ENCODE measurements around the gene ADAM21.
"Not testable (repeated sequence)": the region's sequence is repeated elsewhere in the genome, so short reads cannot be mapped to it uniquely, and the experiment has no call there.

ADAM21 gene

DNA sequence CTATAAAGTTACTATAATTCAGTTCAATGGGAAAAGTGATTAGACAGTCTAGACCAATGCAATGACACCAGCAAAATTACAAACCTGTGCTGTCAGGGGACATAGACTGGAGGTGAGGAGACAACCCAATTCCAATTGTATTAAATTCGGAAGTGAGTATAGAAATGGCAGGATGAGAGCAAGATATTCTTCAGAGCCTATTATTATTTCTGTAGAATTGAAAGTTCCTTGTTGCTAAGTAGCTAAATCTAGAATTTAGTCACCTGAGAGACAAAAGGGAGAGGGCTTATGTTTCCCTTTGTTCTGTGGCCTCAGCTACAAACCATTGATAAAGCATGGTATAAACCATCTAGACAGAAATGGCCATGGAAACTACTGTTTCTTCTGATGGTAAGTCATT, at the start of gene ADAM21:
TSS of gene ADAM21 (plus strand) at position 301 of the 400 bp plus-strand sequence. CDS start 5,326 bp downstream, outside the sequence.
- H3K4me3 ChIP-seq (ENCODE audit: low read depth, low read length), result no peak within 1 kb of the TSS
- TF ChIP-seq, protein P1, sequence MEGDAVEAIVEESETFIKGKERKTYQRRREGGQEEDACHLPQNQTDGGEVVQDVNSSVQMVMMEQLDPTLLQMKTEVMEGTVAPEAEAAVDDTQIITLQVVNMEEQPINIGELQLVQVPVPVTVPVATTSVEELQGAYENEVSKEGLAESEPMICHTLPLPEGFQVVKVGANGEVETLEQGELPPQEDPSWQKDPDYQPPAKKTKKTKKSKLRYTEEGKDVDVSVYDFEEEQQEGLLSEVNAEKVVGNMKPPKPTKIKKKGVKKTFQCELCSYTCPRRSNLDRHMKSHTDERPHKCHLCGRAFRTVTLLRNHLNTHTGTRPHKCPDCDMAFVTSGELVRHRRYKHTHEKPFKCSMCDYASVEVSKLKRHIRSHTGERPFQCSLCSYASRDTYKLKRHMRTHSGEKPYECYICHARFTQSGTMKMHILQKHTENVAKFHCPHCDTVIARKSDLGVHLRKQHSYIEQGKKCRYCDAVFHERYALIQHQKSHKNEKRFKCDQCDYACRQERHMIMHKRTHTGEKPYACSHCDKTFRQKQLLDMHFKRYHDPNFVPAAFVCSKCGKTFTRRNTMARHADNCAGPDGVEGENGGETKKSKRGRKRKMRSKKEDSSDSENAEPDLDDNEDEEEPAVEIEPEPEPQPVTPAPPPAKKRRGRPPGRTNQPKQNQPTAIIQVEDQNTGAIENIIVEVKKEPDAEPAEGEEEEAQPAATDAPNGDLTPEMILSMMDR (IDR thresholded peaks at IDR 0.05; ENCODE audit: low read depth, low read length, missing control alignments), result no peak
- no peak for DNase-seq (ENCODE audit: low read depth)

DNA sequence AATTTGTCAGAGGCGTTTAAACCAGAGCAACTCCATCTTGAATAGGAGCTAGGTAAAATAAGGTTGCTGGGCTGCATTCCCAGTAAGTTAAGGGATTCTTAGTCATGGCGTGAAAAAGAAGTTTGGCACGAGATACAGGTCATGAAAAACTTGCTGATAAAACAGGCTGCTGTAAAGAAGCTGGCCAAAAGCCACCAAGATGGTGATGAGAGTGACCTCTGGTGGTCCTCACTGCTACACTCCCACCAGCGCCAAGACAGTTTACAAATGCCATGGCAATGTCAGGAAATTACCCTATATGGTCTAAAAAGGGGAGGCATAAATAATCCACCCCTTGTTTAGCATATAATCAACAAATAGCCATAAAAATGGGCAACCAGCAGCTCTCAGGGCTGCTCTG, 48.6 kb upstream of the ADAM21 start:
- not testable (repeated sequence) for DNase-seq (ENCODE audit: low read depth)

GRCh38 chr14:70406216-70406615, 45.8 kb upstream of the ADAM21 start:
- not testable (repeated sequence) for H3K4me3 ChIP-seq (ENCODE audit: low read depth, low read length); DNase-seq (ENCODE audit: low read depth)

More for the DNA sequence above, 48.6 kb upstream of the ADAM21 start:
- H3K4me3 ChIP-seq (ENCODE audit: low read depth, low read length), result not testable (repeated sequence)

DNA sequence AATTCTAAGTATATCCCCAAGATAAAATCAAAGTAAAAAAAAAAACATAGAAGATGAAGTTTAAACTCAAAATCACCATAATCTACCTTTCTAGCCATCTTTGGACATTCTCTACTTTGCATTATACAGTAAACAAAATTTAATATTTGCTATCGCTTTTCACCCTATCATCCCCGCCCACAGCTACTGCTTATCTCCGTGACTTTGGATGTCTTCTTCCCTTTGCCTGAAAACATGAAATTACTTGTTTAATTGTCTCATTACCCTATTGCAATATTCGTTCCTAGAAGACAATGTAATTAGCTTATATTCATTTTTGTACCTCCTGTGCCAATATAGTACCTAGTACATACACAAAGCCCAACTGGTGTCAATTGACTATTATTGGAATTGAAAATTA, 44.4 kb upstream of the ADAM21 start:
- no peak overlapping the region for H3K4me3 ChIP-seq (ENCODE audit: low read depth, low read length)
- TF ChIP-seq, protein P1 (IDR thresholded peaks at IDR 0.05; ENCODE audit: low read depth, low read length, missing control alignments), result no peak
- no peak for DNase-seq (ENCODE audit: low read depth)

- H3K4me3 ChIP-seq (ENCODE audit: low read depth, low read length), result peak overlapping the region; percentile 72; the same call in 1 of the 2 replicates
- TF ChIP-seq, protein P1 (IDR thresholded peaks at IDR 0.05; ENCODE audit: low read depth, low read length, missing control alignments), result no peak
- DNase-seq (ENCODE audit: low read depth), result no peak
Measured at GRCh38 chr14:70415788-70416187, 36.2 kb upstream of the ADAM21 start.

DNA sequence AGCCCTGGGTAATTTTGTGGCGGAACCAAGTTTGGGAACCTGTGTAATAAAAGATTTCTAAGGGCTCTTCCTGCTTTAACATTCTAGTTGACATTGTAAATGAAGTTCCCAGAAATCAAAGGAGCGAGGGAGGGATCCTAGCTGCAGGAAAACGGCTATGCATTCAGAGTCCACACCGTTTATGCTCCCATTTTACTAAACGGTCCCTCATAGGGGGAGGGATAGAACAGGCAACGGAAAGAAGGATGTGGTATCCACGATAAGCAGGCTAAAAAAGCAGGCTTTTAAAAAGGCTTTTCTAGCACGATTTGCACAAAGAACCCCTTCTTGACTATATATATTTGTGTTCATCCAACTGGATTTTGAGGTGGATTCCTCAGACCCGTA, 35.6 kb upstream of the ADAM21 start:
- DNase-seq (ENCODE audit: low read depth), result no peak
- TF ChIP-seq, protein P1 (IDR thresholded peaks at IDR 0.05; ENCODE audit: low read depth, low read length, missing control alignments), result no peak
- peak overlapping the region; percentile 72 for H3K4me3 ChIP-seq (ENCODE audit: low read depth, low read length)

DNA sequence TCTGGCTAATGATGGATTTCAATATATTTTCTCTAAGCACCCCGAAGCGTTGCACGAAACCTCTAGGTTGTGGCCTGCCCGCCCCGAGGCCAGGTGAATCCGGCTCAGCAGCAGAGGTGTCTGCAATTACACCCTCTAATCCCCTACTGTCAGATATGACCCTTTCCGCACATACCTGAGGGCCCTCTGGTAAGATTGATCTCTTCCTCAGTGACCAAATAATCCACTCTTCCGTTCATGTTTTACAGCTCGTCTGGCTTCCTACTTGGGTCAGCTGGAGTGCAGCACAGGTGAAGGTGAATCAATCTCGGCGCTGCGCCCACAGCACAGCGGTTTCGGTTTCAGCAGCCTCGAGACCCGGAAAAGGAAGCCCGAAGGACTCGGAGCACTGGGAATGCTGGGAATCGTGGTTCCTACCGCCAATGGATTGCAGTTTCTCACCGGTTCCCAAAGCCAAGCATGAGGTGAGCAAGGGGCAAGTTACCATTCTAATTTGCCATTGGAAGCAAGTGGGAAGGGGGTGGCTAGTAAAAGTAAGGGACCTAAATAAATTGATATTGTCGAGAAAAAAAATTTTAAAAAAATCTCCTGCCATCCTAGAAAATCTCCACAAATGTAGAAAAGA, 35.1 kb upstream of the ADAM21 start, which contains the start of gene SYNJ2BP:
TSS of gene SYNJ2BP (minus strand) at position 366 of the 625 bp plus-strand sequence. CDS start at position 239, 127 bp downstream.
- peak within 1 kb of the TSS; percentile 72 for H3K4me3 ChIP-seq (ENCODE audit: low read depth, low read length)
- peak; percentile 30 for DNase-seq (ENCODE audit: low read depth)
- TF ChIP-seq, protein P1 (IDR thresholded peaks at IDR 0.05; ENCODE audit: low read depth, low read length, missing control alignments), result no peak

DNA sequence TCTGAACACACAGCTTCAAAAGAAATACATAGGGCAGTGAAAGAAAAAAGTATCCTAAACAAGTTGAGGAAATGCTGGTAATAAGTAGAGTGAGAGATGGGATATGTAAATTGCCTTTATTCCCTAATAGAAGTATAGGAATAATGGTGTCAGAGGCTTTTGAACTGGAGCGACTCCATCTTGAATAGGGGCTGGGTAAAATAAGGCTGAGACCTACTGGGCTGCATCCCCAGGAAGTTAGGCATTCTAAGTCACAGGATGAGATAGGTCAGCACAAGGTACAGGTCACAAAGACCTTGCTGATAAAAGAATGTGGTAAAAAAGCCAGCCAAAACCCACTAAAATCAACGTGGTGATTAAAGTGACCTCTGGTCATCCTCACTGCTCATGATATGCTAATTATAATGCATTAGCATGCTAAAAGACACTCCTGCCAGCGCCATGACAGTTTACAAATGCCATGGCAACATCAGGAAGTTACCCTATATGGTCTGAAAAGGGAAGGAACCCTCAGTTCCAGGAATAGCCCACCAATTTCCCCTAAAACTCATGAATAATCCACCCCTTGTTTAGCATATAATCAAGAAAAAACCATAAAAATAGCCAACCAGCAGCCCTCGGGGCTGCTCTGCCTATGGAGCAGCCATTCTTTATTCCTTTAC, 32.6 kb upstream of the ADAM21 start:
- DNase-seq (ENCODE audit: low read depth); H3K4me3 ChIP-seq (ENCODE audit: low read depth, low read length): not testable (repeated sequence)

All from GM12864 (cell line).